Body of pancreas (tissue), 4 donors: ENCODE results near the gene OR2H1.

Experiments used
- POLR2A ChIP-seq, 3 donors: fragments of 450-650 bp; IDR thresholded peaks; one replicate each; pipeline ENCODE4 v1.6.1; 2016; ENCODE audit warnings: antibody characterized with exemption in 3 of 3, mild to moderate bottlenecking in 2 of 3
- TF ChIP-seq, protein P1 (sequence below), 7 experiments: fragments of 450-650 bp in 4 of 7; fragments of 200-600 bp in 3 of 7; sonication (generic) in 3 of 7; IDR thresholded peaks; one replicate each; pipeline ENCODE4 v1.5.1; 2016 to 2019; ENCODE audit warnings: antibody characterized with exemption in 7 of 7

DNA sequence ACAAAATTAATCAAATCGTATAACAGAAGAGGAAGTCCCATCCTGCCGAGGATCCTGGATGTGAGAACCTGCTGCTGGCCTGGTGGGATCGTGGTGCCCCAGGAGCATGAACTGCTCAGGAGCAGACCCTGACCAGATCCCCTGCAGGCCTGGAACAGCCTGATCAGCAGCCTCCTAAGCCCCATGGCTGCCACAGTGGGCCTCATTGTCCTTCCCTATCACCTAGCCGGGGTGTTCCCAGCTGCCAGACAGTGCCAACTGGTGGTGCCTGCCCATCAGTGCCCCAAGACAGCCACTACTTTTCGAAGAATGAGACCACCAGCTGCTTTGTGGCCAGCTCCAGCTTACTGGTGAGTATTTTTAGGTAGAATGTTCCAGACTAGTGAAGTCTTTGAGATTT is 50.4 kb downstream of the OR2H1 start:
- TF ChIP-seq, protein P1, sequence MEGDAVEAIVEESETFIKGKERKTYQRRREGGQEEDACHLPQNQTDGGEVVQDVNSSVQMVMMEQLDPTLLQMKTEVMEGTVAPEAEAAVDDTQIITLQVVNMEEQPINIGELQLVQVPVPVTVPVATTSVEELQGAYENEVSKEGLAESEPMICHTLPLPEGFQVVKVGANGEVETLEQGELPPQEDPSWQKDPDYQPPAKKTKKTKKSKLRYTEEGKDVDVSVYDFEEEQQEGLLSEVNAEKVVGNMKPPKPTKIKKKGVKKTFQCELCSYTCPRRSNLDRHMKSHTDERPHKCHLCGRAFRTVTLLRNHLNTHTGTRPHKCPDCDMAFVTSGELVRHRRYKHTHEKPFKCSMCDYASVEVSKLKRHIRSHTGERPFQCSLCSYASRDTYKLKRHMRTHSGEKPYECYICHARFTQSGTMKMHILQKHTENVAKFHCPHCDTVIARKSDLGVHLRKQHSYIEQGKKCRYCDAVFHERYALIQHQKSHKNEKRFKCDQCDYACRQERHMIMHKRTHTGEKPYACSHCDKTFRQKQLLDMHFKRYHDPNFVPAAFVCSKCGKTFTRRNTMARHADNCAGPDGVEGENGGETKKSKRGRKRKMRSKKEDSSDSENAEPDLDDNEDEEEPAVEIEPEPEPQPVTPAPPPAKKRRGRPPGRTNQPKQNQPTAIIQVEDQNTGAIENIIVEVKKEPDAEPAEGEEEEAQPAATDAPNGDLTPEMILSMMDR (IDR thresholded peaks at IDR 0.05), result no peak
- no peak for TF ChIP-seq POLR2A (IDR thresholded peaks at IDR 0.05)
